Stomach (tissue), 4 donors: Measurements from ENCODE around the gene MRPS18C.

ENCODE experiments used
- EP300 ChIP-seq: sonication (generic); formaldehyde crosslinking; IDR thresholded peaks from one replicate; pipeline ENCODE4 v1.6.1; 2017; ENCODE audit warnings: antibody characterized with exemption
- POLR2A ChIP-seq, 4 donors: fragments of 450-650 bp; IDR thresholded peaks; one replicate each; pipeline ENCODE4 v1.6.1; 2016; ENCODE audit warnings: antibody characterized with exemption in 4 of 4, control low read depth in 2 of 4, mild to moderate bottlenecking in 1 of 4, moderate library complexity in 1 of 4
- TF ChIP-seq, protein P1 (sequence below), 7 experiments: fragments of 450-650 bp in 4 of 7; fragments of 200-600 bp in 3 of 7; sonication (generic) in 3 of 7; IDR thresholded peaks; one replicate each; pipeline ENCODE4 v1.5.1; 2016 to 2019; ENCODE audit warnings: antibody characterized with exemption in 7 of 7, control low read depth in 2 of 7, mild to moderate bottlenecking in 1 of 7

DNA sequence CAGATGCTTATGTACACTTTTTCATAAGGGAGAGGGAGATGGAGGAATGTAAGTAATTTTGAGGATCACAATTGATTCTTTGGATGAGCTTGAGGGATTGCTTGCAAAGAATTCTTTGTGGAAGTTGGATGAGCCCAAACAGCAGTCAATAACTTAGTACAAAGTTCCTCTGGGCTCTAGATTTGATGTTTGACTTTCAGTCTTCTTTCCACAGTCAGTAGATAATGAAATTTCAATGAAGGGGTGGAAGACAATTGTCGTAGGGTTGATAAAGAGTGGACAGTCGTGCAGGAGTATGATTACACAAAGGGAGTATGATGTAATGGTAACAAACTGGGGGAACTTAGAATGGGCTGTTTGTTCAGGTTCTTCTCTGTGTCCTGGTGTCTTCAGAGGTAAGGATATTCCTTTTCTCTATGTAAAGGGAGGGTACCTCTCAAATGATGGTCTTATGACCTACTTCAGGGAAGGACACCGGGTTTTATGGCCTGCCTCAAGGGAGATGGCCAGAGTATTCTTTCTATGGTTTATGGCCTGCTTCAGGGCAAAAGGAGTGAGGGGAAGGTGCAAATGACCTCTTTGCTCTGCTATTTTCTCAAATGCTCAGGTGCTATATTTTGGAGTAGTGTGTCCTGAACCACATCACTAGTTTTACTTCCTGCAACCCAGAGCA lies 30.7 kb downstream of the MRPS18C start:
- TF ChIP-seq, protein P1, sequence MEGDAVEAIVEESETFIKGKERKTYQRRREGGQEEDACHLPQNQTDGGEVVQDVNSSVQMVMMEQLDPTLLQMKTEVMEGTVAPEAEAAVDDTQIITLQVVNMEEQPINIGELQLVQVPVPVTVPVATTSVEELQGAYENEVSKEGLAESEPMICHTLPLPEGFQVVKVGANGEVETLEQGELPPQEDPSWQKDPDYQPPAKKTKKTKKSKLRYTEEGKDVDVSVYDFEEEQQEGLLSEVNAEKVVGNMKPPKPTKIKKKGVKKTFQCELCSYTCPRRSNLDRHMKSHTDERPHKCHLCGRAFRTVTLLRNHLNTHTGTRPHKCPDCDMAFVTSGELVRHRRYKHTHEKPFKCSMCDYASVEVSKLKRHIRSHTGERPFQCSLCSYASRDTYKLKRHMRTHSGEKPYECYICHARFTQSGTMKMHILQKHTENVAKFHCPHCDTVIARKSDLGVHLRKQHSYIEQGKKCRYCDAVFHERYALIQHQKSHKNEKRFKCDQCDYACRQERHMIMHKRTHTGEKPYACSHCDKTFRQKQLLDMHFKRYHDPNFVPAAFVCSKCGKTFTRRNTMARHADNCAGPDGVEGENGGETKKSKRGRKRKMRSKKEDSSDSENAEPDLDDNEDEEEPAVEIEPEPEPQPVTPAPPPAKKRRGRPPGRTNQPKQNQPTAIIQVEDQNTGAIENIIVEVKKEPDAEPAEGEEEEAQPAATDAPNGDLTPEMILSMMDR (IDR thresholded peaks at IDR 0.05) = no peak
- TF ChIP-seq POLR2A (IDR thresholded peaks at IDR 0.05) = no peak
- TF ChIP-seq EP300 = no peak
